Neural cell (in vitro differentiated cells): Measurements from ENCODE around the gene CLDN34. TPM values are rescaled to one million over a fixed set of nuclear protein-coding genes. Genes with fewer than 3 reads are reported as not detected.

Source experiments
- H2AFZ ChIP-seq: fragments of 200-600, 300-800 bp; sonication (generic), shearing (Covaris generic); 2 replicates; pipeline ENCODE4 v1.6.0; 2014; ENCODE audit warnings: low read depth, mild to moderate bottlenecking, antibody characterized with exemption, low read length, moderate library complexity
- H3F3A ChIP-seq: fragments of 200-600 bp; shearing (Covaris generic); 2 replicates; pipeline ENCODE4 v1.6.1; 2016; ENCODE audit warnings: mild to moderate bottlenecking, moderate library complexity, mixed read lengths, antibody characterized with exemption, low read length; ENCODE audit not compliant: insufficient read depth, poor library complexity, severe bottlenecking
- H3K27ac ChIP-seq: fragments of 200-600, 300-800 bp; sonication (generic), shearing (Covaris generic); 2 replicates; pipeline ENCODE4 v1.5.1; 2014; ENCODE audit warnings: mild to moderate bottlenecking, low read length, moderate library complexity
- H3K27me3 ChIP-seq: fragments of 300-800, 200-600 bp; sonication (generic), shearing (Covaris generic); 2 replicates; pipeline ENCODE4 v1.6.0; 2014; ENCODE audit warnings: mild to moderate bottlenecking, low read depth, low read length, moderate library complexity; ENCODE audit not compliant: insufficient read depth
- H3K36me3 ChIP-seq: fragments of 300-800, 200-600 bp; sonication (generic), shearing (Covaris generic); 2 replicates; pipeline ENCODE4 v1.5.1; 2014; ENCODE audit warnings: mild to moderate bottlenecking, antibody characterized with exemption, low read length, moderate library complexity; ENCODE audit not compliant: insufficient read depth
- H3K4me2 ChIP-seq: fragments of 300-800, 200-600 bp; sonication (generic), shearing (Covaris generic); 2 replicates; pipeline ENCODE4 v1.6.0; 2014; ENCODE audit warnings: mild to moderate bottlenecking, low read length
- H3K4me3 ChIP-seq: fragments of 300-800, 200-600 bp; sonication (generic), shearing (Covaris generic); 2 replicates; pipeline ENCODE4 v1.5.1; 2014; ENCODE audit warnings: mild to moderate bottlenecking, low read length, moderate library complexity
- H3K79me2 ChIP-seq: fragments of 200-600 bp; shearing (Covaris generic); replicated peaks from 2 replicates; pipeline ENCODE4 v1.6.0; 2014; ENCODE audit warnings: mild to moderate bottlenecking, low read length, moderate library complexity; ENCODE audit not compliant: insufficient read depth
- H3K9ac ChIP-seq: fragments of 300-800, 200-600 bp; sonication (generic), shearing (Covaris generic); 2 replicates; pipeline ENCODE4 v1.6.1; 2016; ENCODE audit warnings: mild to moderate bottlenecking, low read length, mixed read lengths
- H3K9me2 ChIP-seq: fragments of 200-600 bp; shearing (Covaris generic); 2 replicates; pipeline ENCODE4 v1.6.1; 2016; ENCODE audit warnings: mild to moderate bottlenecking, low read length, mixed read lengths; ENCODE audit not compliant: insufficient read depth
- H3K9me3 ChIP-seq: fragments of 200-600, 300-800 bp; sonication (generic), shearing (Covaris generic); 2 replicates; pipeline ENCODE4 v1.6.1; 2016; ENCODE audit warnings: mild to moderate bottlenecking, mixed run types, low read length, moderate library complexity, mixed read lengths
- H4K20me1 ChIP-seq: fragments of 200-600 bp; shearing (Covaris generic); 2 replicates; pipeline ENCODE4 v1.6.1; 2016; ENCODE audit warnings: mild to moderate bottlenecking, mixed run types; ENCODE audit not compliant: insufficient read depth
- EP300 ChIP-seq: fragments of 450-650 bp; conservative IDR thresholded peaks from 2 replicates; pipeline ENCODE4 v1.6.1; 2014; ENCODE audit warnings: antibody characterized with exemption, mild to moderate bottlenecking, moderate library complexity; ENCODE audit not compliant: poor library complexity, severe bottlenecking
- EZH2 ChIP-seq: fragments of 200-600, 300-800 bp; shearing (Covaris generic), sonication (generic); IDR thresholded peaks from 2 replicates; pipeline ENCODE4 v1.6.1; 2014; ENCODE audit warnings: antibody characterized with exemption, low read length, borderline replicate concordance, mild to moderate bottlenecking; ENCODE audit not compliant: insufficient read depth, poor library complexity, severe bottlenecking
- MXI1 ChIP-seq: fragments of 450-650 bp; conservative IDR thresholded peaks from 2 replicates; pipeline ENCODE4 v1.6.1; 2014; ENCODE audit warnings: antibody characterized with exemption, mild to moderate bottlenecking; ENCODE audit not compliant: poor library complexity, severe bottlenecking
- POLR2AphosphoS5 ChIP-seq: IDR thresholded peaks from 2 replicates; pipeline ENCODE4 v1.6.1; 2012
- RAD21 ChIP-seq: fragments of 450-650 bp; conservative IDR thresholded peaks from 2 replicates; pipeline ENCODE4 v1.6.1; 2014; ENCODE audit warnings: antibody characterized with exemption, mild to moderate bottlenecking, moderate library complexity
- SMC3 ChIP-seq: fragments of 450-650 bp; conservative IDR thresholded peaks from 2 replicates; pipeline ENCODE4 v1.6.1; 2014; ENCODE audit warnings: antibody characterized with exemption, mild to moderate bottlenecking, moderate library complexity; ENCODE audit not compliant: poor library complexity
- TAF1 ChIP-seq: IDR thresholded peaks from 2 replicates; pipeline ENCODE4 v1.6.1; 2012; ENCODE audit warnings: low read depth
- polyA plus RNA-seq: library from polyadenylated mRNA; depleted of rRNA; stranded (reverse); fragments of >200 nt; gene quantifications from 2 replicates; pipeline ENCODE4 v1.2.3, GENCODE V29; 2014
- TF ChIP-seq, protein P1 (sequence below): IDR thresholded peaks from 2 replicates; pipeline ENCODE4 v1.6.1; 2012; ENCODE audit warnings: borderline replicate concordance
- TF ChIP-seq, protein P2 (sequence below): fragments of 450-650 bp; IDR thresholded peaks from 2 replicates; pipeline ENCODE4 v1.5.1; 2014; ENCODE audit warnings: antibody characterized with exemption, mild to moderate bottlenecking, moderate library complexity; ENCODE audit not compliant: poor library complexity, severe bottlenecking

The CLDN34 gene
- polyA plus RNA-seq, 1 donor from 2014 or later, result not detected

GRCh38 chrX:9983846-9984245, 16.7 kb downstream of the CLDN34 start:
- H3K27me3 ChIP-seq, result no peaks in the 10 kb centered on the region
- no peak overlapping the region for H3K9ac ChIP-seq
- no peaks in the 10 kb centered on the region for H4K20me1 ChIP-seq
- no peaks in the 10 kb centered on the region for H3K9me3 ChIP-seq
- H3K9me2 ChIP-seq, result no peaks in the 10 kb centered on the region
- H3K79me2 ChIP-seq, result no peaks in the 10 kb centered on the region
- no peak overlapping the region for H3K4me3 ChIP-seq
- H2AFZ ChIP-seq, result no peak overlapping the region
- no peak overlapping the region for H3K27ac ChIP-seq
- no peaks in the 10 kb centered on the region for H3K36me3 ChIP-seq
- TF ChIP-seq, protein P1, sequence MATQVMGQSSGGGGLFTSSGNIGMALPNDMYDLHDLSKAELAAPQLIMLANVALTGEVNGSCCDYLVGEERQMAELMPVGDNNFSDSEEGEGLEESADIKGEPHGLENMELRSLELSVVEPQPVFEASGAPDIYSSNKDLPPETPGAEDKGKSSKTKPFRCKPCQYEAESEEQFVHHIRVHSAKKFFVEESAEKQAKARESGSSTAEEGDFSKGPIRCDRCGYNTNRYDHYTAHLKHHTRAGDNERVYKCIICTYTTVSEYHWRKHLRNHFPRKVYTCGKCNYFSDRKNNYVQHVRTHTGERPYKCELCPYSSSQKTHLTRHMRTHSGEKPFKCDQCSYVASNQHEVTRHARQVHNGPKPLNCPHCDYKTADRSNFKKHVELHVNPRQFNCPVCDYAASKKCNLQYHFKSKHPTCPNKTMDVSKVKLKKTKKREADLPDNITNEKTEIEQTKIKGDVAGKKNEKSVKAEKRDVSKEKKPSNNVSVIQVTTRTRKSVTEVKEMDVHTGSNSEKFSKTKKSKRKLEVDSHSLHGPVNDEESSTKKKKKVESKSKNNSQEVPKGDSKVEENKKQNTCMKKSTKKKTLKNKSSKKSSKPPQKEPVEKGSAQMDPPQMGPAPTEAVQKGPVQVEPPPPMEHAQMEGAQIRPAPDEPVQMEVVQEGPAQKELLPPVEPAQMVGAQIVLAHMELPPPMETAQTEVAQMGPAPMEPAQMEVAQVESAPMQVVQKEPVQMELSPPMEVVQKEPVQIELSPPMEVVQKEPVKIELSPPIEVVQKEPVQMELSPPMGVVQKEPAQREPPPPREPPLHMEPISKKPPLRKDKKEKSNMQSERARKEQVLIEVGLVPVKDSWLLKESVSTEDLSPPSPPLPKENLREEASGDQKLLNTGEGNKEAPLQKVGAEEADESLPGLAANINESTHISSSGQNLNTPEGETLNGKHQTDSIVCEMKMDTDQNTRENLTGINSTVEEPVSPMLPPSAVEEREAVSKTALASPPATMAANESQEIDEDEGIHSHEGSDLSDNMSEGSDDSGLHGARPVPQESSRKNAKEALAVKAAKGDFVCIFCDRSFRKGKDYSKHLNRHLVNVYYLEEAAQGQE, result no peak
- TF ChIP-seq POLR2AphosphoS5 (no peak), RAD21 (no peak), MXI1 (no peak), SMC3 (no peak), EP300 (no peak), EZH2 (no peak), TAF1 (no peak)
- TF ChIP-seq, protein P2, sequence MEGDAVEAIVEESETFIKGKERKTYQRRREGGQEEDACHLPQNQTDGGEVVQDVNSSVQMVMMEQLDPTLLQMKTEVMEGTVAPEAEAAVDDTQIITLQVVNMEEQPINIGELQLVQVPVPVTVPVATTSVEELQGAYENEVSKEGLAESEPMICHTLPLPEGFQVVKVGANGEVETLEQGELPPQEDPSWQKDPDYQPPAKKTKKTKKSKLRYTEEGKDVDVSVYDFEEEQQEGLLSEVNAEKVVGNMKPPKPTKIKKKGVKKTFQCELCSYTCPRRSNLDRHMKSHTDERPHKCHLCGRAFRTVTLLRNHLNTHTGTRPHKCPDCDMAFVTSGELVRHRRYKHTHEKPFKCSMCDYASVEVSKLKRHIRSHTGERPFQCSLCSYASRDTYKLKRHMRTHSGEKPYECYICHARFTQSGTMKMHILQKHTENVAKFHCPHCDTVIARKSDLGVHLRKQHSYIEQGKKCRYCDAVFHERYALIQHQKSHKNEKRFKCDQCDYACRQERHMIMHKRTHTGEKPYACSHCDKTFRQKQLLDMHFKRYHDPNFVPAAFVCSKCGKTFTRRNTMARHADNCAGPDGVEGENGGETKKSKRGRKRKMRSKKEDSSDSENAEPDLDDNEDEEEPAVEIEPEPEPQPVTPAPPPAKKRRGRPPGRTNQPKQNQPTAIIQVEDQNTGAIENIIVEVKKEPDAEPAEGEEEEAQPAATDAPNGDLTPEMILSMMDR, result no peak
- no peaks in the 10 kb centered on the region for H3F3A ChIP-seq
- no peak overlapping the region for H3K4me2 ChIP-seq

- no peaks in the 10 kb centered on the region for H3K9me2 ChIP-seq
- no peaks in the 10 kb centered on the region for H3K79me2 ChIP-seq
- no peak overlapping the region for H3K9ac ChIP-seq
- no peak overlapping the region for H2AFZ ChIP-seq
- H3K4me3 ChIP-seq, result no peak overlapping the region
- H3K27me3 ChIP-seq, result no peaks in the 10 kb centered on the region
- no peaks in the 10 kb centered on the region for H3K9me3 ChIP-seq
- H4K20me1 ChIP-seq, result no peaks in the 10 kb centered on the region
- H3F3A ChIP-seq, result no peaks in the 10 kb centered on the region
- no peaks in the 10 kb centered on the region for H3K36me3 ChIP-seq
- H3K27ac ChIP-seq, result no peak overlapping the region
- no peak overlapping the region for H3K4me2 ChIP-seq
- TF ChIP-seq EP300 (no peak), EZH2 (no peak), RAD21 (peak; percentile 66), SMC3 (peak; percentile 75)
- TF ChIP-seq, protein P2, result peak; percentile 67
Measured at GRCh38 chrX:9988762-9989161, 21.6 kb downstream of the CLDN34 start.
